Posterior cingulate gyrus (tissue), 11 donors: ENCODE results near the gene PPP6R2.
A peak's percentile ranks its signal among the peaks of the same experiment; 100 is the strongest.
"Not testable (repeated sequence)": the region's sequence is repeated elsewhere in the genome, so short reads cannot be mapped to it uniquely, and the experiment has no call there.

Experiments used
- DNase-seq, 10 donors: peaks; one replicate each; pipeline versions ENCODE4 v3.0.0 to v3.0.0-alpha.2; 2020 to 2021; ENCODE audit warnings: mixed read lengths in 3 of 10
- intact Hi-C: fragments of 100-400 bp; cut with DNase I; formaldehyde crosslinking; loops from one replicate; pipeline ENCODE4 v1.15.1; 2023

Gene PPP6R2

DNA sequence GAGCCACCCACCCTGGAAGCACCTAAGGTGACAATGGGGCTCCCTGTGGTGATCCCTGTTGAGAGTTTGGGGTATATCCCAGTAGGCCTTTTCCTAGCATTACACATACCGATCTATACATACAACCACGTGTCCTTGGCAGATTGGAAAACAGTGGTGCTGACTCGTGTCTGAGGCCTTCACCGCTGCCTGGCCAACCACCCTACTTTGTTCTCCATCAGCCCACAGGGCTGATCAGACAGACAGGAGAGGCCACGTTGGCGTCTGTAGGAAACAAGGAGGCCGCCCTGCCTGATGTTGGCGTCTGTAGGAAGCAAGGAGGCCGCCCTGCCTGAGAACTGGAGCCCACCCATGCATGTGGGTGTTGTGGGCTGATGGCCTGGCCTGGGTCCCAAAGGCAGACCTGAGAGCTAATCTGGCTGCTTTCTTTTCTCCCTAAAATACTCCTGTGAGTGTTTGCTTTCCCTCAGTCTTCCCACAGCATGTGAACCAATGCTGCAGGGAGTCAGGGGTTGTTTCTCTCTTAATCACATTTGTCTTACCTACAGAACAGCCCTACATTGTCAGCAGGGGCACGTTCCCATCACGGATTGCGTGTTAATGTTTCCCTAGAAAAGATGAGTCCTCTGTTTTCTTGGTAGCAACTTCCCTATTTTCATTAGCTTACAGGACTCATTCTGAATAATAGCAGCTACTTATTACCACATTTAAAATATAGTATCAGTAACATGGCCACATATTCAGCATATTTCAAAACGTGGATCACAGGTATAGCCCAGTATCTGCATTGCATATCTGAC, 74.5 kb downstream of the PPP6R2 start:
- intact Hi-C loops = no loop called here
- peak in 1 of 10 donors; percentile 81 for DNase-seq

DNA sequence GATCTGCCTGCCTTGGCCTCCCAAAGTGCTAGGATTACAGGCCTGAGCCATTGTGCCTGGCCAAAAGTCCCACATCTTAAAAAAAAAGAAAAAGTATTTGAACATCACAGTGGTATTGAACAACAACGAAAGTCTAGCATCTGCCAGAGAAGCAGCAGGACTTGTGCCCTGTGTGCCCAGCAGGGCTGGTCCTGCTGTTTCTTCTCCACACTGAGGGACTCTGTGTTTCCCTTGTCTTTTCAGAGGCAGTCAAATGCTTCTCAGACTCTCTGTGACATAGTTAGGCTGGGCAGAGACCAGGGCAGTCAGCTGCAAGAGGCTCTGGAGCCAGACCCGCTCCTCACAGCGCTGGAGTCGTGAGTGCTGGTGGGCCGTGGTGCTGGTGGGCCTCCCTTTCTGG, 75.5 kb downstream of the PPP6R2 start:
- intact Hi-C loops = no loop called here
- DNase-seq = peak in 2 of 10 donors; percentile 32 to 89

DNA sequence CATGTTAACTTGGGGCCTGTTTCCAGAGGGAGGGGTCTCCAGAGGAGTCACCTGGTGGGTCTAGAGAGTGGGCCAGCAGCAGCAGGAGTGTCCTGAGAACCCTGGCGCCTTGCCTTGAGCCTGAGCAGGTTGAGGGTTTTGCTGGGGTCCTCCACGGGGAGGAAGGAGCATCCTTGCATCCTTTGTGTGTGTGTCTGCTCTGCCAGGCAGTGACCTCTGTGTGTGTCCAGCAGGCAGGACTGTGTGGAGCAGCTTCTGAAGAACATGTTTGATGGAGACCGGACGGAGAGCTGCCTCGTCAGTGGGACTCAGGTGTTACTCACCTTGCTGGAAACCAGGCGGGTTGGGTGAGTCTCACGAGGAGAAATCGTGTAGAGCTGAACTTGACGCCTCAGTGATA, 76.0 kb downstream of the PPP6R2 start:
- intact Hi-C loops = no loop called here
- peak in 1 of 10 donors; percentile 64 for DNase-seq

DNA sequence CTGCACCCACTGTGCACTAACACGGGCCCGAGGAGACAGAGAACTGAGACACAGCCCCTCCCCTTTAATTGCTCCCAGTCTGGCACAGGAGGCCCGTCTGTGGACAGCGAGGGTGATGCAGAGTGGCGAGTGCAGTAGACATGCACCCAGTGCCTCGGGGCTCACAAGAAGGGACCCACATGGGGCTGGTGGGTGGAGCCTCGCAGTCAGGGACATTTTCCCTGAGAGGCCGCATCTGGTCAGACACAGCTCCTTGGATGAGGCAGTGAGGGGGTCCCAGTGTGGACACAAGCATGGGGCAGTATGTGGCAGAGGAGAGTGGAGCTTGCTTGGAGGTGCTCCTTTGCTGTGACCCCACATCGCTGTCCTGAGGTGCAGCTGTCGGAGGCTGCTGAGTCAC, 76.9 kb downstream of the PPP6R2 start:
- DNase-seq = peak in 1 of 10 donors; percentile 68
- intact Hi-C loops = no loop called here

DNA sequence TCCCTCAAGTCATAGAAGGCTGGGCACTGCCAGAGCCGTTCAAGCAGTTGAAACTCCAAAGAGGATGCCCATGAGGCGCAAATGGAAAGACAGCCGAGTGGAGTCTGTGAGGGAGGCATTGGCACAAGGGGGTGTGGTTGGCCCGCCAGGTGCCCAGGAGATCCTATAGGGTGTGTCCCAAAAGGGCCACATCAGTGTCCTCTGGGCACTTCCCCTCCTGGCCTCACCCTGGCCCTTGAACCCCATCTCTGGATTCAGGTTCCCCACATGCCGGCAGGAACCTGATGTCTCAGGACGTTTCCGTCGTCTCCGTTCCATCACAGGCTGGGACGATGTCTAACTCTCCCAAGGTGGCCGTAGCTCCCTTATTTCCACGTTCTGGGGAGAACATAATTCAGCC, 77.5 kb downstream of the PPP6R2 start:
- DNase-seq = peak in 1 of 10 donors; percentile 71
- intact Hi-C loops = no loop called here

DNA sequence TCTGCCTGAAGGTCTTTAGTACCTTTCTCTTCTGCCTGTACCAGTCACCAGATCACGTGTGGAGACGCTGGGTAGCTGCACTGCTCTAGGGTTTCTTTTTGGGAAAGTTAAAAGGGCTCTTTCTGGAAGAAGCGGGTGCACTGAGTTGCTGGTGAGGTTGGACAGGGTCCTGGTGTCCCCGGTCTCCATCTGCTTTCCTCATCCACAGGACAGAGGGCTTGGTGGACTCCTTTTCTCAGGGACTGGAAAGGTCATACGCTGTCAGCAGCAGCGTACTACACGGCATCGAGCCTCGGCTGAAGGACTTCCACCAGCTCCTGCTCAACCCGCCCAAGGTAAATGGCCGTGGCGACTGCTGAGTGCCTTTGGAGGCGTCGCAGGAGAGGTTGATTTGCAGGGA, 78.9 kb downstream of the PPP6R2 start:
- DNase-seq = peak in 1 of 10 donors; percentile 67
- intact Hi-C loops = no loop called here

DNA sequence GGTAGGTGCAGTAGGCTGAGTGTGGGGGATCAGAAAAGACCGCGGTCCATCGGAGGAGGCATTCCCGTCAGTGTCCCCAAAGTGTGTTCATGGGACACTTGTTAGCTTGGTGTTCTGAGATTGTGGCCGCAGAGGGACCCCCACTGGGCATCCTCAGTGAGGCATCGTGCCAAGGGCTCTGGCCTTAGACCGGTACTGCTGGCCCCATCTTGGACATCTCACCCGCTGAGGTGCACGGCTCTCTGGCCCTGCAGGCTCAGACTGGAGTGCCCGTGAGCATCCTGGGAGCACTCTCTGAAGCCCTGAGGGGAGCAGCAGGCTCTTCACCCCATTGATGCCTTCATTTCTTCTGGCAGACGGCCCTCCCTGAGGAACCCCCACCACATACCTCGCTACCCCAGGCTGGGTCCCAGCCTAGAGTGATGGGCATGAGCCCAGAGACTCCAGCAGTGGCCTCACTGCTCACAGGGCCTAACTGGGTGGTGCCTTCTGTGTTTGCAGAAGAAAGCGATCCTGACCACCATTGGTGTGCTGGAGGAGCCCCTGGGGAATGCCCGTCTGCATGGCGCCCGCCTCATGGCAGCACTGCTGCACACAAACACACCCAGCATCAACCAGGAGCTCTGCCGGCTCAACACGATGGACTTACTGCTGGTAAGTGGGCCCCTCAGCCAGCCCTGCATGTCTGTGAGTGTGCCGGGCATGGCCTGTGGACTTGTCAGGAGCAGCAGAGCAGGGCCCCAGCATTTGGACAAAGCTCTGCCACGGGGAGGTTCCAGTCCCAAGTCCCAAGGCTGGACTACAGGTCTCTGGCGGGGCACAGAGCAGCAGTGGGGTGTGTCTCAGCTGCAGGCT, 80.1 kb downstream of the PPP6R2 start:
- intact Hi-C loops = no loop called here
- peak in 1 of 10 donors; percentile 84 for DNase-seq

DNA sequence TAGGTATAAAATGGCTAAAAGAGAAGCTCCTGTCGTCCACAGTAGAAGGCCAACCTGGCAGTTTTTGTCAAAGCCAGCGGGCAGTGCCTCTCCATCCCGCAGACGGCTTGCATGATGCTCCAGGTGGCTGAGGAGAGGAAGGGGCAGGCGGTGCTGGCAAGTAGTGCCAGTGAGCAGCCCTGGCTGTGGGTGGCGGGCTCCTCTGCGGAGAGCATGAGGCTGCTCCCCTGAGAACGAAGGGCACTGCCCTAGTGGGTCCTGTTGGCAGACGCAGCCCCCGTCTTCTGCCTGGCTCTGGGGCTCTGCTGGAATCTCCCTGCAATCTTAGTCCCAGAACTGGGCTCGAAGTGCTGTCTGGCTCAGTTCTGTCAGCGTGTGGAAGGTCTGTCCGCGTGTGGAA, 80.8 kb downstream of the PPP6R2 start:
- intact Hi-C loops = no loop called here
- DNase-seq = peak in 1 of 10 donors; percentile 77

DNA sequence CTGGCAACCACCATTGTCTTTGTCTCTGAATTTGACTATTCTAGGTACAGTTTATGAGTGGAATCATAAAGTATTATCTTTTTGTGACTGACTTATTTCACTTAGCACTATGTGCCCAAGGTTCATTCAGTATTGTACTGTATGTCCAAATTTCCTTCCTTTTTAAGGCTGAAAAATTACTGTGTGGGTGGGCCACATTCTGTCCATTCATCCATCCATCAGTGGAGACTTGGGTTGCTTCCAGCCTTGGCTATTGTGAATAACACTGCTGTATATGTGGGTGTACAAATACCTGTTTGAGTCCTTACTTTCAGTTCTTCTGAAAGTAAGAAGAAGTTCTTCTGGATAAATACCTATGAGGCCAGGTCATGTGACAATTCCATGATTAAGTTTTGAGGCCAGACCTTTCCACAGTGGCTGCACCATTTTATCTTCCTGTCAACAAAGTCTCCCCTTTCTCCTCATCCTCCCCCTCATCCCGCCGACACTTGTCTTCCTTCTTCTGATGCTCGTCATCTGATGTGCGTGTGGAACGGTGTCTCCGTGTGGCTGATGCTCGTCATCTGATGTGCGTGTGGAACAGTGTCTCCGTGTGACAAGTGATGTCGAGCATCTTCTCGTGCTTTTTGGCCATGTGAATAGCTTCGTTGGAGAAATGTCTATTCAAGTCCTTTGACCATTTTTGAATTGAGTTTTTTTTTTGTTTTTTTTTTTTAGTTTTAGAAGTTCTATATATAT, 82.2 kb downstream of the PPP6R2 start:
- DNase-seq = no peak
- intact Hi-C loops = no loop called here

DNA sequence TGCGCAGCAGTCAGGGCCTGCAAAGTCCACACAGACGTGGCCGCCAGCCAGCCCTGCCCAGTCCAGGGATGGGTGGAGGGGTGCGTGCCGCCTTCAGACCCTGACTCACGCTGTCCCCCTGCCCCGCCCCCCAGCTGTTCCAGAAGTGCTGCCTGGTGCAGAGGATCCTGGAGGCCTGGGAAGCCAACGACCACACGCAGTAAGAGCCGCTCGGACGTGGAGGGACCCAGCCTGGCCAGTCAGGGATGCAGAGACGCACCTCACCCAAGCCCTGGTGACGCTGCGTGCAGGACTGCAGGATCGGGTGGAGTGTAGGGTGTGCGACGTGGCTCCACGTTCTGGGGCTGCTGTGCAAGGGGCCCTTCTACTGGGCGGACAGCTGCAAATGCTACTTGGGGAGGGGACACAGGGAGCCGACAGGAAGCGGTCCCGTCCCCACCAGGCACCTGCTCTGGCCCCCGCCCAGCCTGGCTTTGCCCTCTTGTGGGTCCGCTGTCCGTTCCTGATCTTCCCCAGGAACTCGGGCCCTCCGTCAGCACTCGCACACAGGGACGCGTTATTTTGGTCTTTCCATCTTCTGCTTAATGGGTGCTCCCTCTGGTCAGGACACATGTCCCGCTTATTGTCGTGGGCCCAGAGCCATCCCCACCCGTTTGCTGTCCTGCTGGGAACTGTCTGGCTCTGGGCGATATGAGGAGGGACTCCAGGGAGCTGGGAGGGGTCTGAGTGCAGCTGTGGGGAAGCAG, 89.2 kb downstream of the PPP6R2 start:
- DNase-seq = peak in 3 of 10 donors; percentile 59 to 70 (median 63)
- intact Hi-C loops = no loop called here

DNA sequence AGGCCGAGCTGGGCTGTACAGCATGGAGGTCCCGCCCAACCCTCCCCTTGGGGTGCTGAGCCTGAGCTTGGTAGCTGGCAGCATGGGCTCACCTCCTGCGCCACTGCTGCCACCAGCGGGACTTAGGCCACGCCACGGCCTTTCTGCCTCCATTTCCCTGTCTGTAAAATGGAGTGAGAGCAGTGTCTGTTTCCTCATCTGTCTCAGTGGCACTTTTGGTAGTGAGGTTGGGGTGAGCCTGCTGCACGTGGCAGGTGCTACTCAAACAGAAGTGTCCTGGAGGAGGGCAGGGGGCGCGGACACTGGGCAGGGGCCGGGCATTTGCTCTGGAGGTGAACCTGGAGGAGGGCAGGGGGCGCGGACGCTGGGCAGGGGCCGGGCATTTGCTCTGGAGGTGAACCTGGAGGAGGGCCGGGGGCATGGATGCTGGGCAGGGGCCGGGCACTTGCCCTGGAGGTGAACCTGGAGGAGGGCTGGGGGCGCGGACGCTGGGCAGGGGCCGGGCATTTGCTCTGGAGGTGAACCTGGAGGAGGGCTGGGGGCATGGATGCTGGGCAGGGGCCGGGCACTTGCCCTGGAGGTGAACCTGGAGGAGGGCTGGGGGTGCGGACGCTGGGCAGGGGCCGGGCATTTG, 89.9 kb downstream of the PPP6R2 start:
- intact Hi-C loops = not testable (repeated sequence)
- DNase-seq = peak in 2 of 10 donors; percentile 56 to 61

DNA sequence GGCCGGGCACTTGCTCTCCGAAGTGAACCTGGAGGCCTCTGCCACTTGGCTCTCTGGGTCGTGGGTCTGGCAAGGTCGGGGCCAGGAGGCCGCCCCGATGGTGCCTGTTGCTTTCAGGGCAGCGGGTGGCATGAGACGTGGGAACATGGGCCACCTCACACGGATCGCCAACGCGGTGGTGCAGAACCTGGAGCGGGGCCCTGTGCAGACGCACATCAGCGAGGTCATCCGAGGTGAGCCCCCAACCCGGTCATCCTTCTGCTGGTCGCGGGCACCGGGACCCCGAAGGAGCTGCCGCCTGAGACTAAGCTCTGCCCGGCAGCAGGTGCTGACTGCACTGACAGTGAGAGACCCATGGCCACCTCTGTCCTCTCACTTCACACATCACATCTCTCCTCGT, 91.7 kb downstream of the PPP6R2 start:
- DNase-seq = peak in 2 of 10 donors; percentile 75
- intact Hi-C loops = no loop called here

DNA sequence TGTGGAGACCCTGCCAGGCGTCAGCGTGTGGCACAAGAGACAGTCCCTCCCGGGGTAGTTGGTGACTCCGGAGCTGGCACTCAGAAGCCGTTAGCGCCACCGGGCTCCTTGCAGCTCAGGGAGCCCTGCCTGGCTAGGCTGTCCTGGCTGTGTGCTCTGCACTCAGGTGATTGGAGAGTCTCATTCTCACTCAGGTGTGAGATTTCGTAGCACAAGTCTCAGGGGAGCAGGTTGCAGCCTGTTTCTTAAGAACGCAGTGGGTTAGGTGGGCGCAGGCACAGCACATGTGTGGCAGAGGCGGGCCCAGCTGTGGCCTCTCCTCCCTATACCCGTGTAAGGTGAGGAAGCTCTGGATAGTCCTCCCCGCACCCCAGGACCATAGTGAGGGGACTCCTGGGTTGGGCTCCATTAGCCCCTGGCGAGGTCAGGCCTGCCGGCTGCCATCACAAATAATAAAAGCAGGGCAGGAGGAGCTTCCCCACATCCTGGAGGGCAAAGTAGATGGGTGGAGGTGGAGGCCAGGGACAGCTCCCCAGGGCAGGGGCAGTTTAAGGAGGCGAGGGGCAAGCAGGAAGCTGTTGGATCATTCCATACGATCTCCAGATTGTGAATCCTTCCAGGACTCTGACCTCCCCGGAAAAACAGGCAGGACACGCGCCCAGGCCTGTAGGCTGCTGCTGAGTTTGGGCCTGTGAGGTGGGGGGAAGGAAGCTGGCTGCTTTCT, 92.3 kb downstream of the PPP6R2 start:
- DNase-seq = peak in 2 of 10 donors; percentile 55 to 60
- intact Hi-C loops = no loop called here

DNA sequence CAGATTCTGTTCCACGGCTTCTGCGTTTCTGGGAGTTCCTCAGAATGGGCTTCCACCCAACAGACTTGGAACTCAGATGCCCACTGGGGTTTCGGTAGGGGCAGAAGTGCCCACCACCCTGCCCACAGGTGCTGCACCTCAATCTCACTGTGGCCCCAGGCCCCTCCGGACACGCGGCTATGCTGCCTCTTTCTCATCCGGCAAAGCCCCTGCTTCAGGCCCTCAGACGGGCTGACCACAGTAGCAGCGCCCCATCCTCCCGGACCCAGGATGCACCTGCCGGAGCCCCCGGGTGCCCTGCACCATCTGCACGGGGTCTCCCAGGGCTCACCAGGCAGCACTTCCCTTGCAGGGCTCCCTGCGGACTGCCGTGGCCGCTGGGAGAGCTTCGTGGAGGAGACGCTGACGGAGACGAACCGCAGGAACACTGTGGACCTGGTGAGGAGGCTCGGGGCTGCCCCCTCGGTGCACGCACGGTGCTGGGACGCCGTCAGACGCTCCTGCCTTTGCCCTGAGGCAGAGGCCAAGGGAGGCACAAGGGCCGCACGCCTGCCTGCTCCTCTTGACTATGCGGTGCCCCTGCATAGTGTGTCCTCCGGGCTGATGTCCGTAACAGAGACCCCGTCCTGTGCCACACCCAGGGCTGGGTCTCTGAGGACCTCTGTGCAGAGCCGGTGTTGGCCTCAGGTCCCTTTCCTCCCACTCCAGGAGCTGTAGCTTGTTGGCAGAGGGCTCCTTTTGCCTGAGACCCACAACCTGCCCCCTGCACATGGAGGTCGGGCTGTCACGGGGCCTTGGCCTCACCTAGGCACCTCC, 93.1 kb downstream of the PPP6R2 start:
- intact Hi-C loops = no loop called here
- peak in 2 of 10 donors; percentile 72 to 77 for DNase-seq

DNA sequence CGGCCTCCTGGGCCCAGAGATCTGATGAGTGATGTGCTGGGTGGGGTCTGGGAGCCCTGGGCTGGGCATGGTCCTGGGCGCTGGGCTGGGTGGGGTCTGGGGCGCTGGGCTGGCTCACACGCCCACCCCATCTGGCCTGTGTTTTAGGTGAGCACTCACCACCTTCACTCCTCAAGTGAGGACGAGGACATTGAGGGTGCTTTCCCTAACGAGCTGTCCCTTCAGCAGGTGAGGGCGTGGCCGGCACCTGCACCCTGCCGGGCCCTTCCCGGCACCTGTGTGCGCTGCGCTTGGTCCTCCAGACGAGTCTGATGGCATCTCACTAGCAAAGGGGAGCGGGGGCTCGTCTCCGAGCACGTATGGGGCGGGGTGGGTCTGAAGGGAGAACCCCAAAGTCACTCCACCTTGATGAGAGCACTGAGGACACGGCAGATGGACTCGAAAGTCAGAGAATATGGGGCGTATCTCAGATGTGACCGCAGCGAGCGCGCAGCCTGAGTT, 93.8 kb downstream of the PPP6R2 start:
- intact Hi-C loops = no loop called here

DNA sequence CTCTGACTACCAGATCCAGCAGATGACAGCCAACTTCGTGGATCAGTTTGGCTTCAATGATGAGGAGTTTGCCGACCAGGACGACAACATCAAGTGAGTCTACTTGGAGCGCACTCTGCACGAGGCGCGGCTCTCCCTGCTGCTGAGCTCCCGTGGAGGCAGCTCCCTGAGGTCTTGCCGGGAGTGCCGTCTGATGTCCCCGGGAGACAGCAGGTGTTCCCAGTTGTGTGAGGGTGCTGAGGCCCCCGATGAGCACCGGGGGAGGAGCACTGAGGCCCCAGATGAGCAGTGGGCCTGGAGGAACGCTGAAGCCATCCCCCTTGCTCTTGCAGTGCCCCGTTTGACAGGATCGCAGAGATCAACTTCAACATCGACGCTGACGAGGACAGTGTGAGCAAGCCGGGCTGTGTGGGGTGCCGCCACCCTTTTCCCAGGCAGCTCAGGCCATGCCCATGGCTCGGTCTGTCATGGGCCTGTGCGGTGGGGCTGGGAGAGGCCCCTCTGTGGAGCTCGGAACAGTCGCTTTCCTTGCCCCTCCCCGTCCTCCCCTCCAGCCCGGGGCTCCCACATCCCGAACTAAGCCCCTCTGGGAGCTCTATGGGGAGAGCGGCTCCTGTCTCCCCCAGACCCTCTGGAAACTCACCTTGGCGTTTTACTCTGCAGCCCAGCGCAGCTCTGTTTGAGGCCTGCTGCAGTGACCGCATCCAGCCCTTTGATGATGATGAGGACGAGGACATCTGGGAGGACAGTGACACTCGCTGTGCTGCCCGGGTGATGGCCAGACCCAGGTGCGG, 94.6 kb downstream of the PPP6R2 start:
- intact Hi-C loops = no loop called here
- DNase-seq = peak in 2 of 10 donors; percentile 52 to 66

More for the DNA sequence above, 93.8 kb downstream of the PPP6R2 start:
- peak in 2 of 10 donors; percentile 66 to 75 for DNase-seq
